ENCODE data around the gene LINS1. TPM values are rescaled to one million over a fixed set of nuclear protein-coding genes. Genes with fewer than 3 reads are reported as not detected.

The LINS1 gene
- total and polyA plus RNA-seq, 2 donors (not counting 1 experiment from before 2014, with no cell fraction given) = 14.3 to 46.4 TPM

DNA sequence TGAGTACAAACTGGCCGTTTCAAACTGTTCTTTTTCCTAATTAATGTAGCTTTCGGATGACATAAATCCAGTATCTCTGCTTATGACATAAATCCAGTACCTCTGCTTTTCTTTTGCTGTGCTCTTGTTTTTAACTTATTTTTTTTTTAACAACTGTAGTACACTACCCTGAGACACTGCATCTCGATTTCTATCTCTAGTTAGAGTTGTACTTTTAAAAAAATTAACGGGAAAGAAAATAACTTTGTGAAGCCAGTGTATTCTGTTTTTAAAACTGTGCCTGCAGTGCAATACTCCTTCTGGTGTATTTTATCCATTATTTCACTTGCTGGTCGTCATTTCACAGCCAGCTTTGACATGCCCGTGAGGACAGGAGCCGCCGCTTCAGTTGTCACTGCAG is 47.0 kb upstream of the LINS1 start:
- Histone ChIP-seq H3K4me3 (ENCODE audit: control extremely low read depth in 1 of 5, extremely low read depth in 1 of 5, insufficient read depth in 1 of 5, low read depth in 2 of 5, low read length in 4 of 5) (no peak overlapping the region), H3K36me3 (replicated peaks in 1 of 2; ENCODE audit: control extremely low read depth in 1 of 2, control insufficient read depth in 1 of 2, extremely low read depth in 1 of 2, insufficient read depth in 2 of 2, low read length in 1 of 2) (peaks cover 4 to 9% of the 10 kb centered on the region in 2 experiments), H4K20me1 (ENCODE audit: control insufficient read depth, insufficient read depth, low read length, poor library complexity, severe bottlenecking) (peaks cover 15% of the 10 kb centered on the region), H3K9me3 (ENCODE audit: control extremely low read depth in 1 of 3, control insufficient read depth in 2 of 3, insufficient read depth in 1 of 3, low read length in 2 of 3) (no peaks in the 10 kb centered on the region), H3K27me3 (replicated peaks in 1 of 4; ENCODE audit: control extremely low read depth in 1 of 4, control insufficient read depth in 3 of 4, insufficient read depth in 4 of 4, low read length in 3 of 4) (no peaks in the 10 kb centered on the region), H3K27ac (ENCODE audit: low read length in 2 of 2) (no peak overlapping the region), H3K4me2 (replicated peaks; ENCODE audit: low read depth, low read length, poor library complexity, severe bottlenecking) (no peak overlapping the region), H3K4me1 (ENCODE audit: control insufficient read depth in 2 of 2, insufficient read depth in 2 of 2, low read length in 2 of 2) (no peaks in the 10 kb centered on the region), H2AFZ (ENCODE audit: insufficient read depth, low read depth, low read length, poor library complexity, severe bottlenecking) (no peak overlapping the region), H3K79me2 (ENCODE audit: control insufficient read depth, insufficient read depth, low read length) (no peaks in the 10 kb centered on the region), H3K9ac (ENCODE audit: low read length) (no peak overlapping the region)
- Mint-ChIP-seq H3K4me3 (no peak overlapping the region), H3K27ac (no peak overlapping the region), H3K4me1 (peaks cover 8% of the 10 kb centered on the region), H3K27me3 (no peaks in the 10 kb centered on the region), H3K9me3 (ENCODE audit: insufficient read depth) (no peaks in the 10 kb centered on the region)
- ATAC-seq (ENCODE audit: low read depth) = no peak
- intact Hi-C loops (cut with micrococcal nuclease) = no loop called here
- 97% methylated on average over 5 of the region's 8 CpGs for WGBS (ENCODE audit: insufficient coverage)
- ChIA-PET CTCF (no interaction called here), POLR2A (no interaction called here)
- no peak for DNase-seq
- no peak for TF ChIP-seq EZH2 (IDR thresholded peaks at IDR 0.05; ENCODE audit: borderline replicate concordance, insufficient read depth, low read depth, low read length, poor library complexity, severe bottlenecking)
- TF ChIP-seq, protein P1, sequence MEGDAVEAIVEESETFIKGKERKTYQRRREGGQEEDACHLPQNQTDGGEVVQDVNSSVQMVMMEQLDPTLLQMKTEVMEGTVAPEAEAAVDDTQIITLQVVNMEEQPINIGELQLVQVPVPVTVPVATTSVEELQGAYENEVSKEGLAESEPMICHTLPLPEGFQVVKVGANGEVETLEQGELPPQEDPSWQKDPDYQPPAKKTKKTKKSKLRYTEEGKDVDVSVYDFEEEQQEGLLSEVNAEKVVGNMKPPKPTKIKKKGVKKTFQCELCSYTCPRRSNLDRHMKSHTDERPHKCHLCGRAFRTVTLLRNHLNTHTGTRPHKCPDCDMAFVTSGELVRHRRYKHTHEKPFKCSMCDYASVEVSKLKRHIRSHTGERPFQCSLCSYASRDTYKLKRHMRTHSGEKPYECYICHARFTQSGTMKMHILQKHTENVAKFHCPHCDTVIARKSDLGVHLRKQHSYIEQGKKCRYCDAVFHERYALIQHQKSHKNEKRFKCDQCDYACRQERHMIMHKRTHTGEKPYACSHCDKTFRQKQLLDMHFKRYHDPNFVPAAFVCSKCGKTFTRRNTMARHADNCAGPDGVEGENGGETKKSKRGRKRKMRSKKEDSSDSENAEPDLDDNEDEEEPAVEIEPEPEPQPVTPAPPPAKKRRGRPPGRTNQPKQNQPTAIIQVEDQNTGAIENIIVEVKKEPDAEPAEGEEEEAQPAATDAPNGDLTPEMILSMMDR (IDR thresholded peaks at IDR 0.05) = no peak

DNA sequence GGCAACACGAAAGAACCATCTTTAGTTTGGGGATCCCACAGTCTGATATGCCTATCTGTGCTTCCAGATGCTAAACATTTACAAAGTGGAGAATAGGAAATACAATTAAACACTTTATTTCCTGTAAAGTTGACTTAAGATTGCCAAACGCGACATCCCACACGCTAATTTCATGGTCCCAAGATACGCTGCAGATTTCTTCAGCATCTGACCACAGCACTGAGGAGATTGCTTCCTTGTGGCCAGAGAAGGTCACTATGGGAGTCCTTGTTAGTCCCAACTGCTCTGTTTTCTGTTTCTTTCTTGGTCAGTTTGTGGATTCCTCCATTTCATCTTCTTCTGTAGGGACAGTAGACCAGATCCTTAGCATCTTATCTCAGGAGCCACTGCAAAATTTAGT is 43.7 kb upstream of the LINS1 start:
- peaks cover 26% of the 10 kb centered on the region for H3K79me2 ChIP-seq (ENCODE audit: control insufficient read depth, insufficient read depth, low read length)
- peaks cover 41% of the 10 kb centered on the region for H4K20me1 ChIP-seq (ENCODE audit: control insufficient read depth, insufficient read depth, low read length, poor library complexity, severe bottlenecking)
- no peak overlapping the region for H3K4me3 ChIP-seq (ENCODE audit: control extremely low read depth in 1 of 5, extremely low read depth in 1 of 5, insufficient read depth in 1 of 5, low read depth in 2 of 5, low read length in 4 of 5)
- H3K9me3 Mint-ChIP-seq (ENCODE audit: insufficient read depth) = no peaks in the 10 kb centered on the region
- H3K4me1 Mint-ChIP-seq = peaks cover 16% of the 10 kb centered on the region
- no peak overlapping the region for H2AFZ ChIP-seq (ENCODE audit: insufficient read depth, low read depth, low read length, poor library complexity, severe bottlenecking)
- intact Hi-C loops (cut with micrococcal nuclease) = no loop called here
- ChIA-PET CTCF (no interaction called here), POLR2A (no interaction called here)
- no peaks in the 10 kb centered on the region for H3K27me3 Mint-ChIP-seq
- H3K9me3 ChIP-seq (ENCODE audit: control extremely low read depth in 1 of 3, control insufficient read depth in 2 of 3, insufficient read depth in 1 of 3, low read length in 2 of 3) = no peaks in the 10 kb centered on the region
- no peak overlapping the region for H3K27ac ChIP-seq (ENCODE audit: low read length in 2 of 2)
- WGBS (ENCODE audit: insufficient coverage) = 95% methylated on average over 5 of the region's 5 CpGs
- H3K4me1 ChIP-seq (ENCODE audit: control insufficient read depth in 2 of 2, insufficient read depth in 2 of 2, low read length in 2 of 2) = no peaks in the 10 kb centered on the region
- TF ChIP-seq EZH2 (IDR thresholded peaks at IDR 0.05; ENCODE audit: borderline replicate concordance, insufficient read depth, low read depth, low read length, poor library complexity, severe bottlenecking) = no peak
- TF ChIP-seq, protein P1 (IDR thresholded peaks at IDR 0.05) = no peak
- DNase-seq (no peak), ATAC-seq (ENCODE audit: low read depth) (no peak)
- no peak overlapping the region for H3K9ac ChIP-seq (ENCODE audit: low read length)
- no peak overlapping the region for H3K4me2 ChIP-seq (replicated peaks; ENCODE audit: low read depth, low read length, poor library complexity, severe bottlenecking)
- H3K27me3 ChIP-seq (replicated peaks in 1 of 4; ENCODE audit: control extremely low read depth in 1 of 4, control insufficient read depth in 3 of 4, insufficient read depth in 4 of 4, low read length in 3 of 4) = no peaks in the 10 kb centered on the region
- peaks cover 1 to 17% of the 10 kb centered on the region in 2 experiments for H3K36me3 ChIP-seq (replicated peaks in 1 of 2; ENCODE audit: control extremely low read depth in 1 of 2, control insufficient read depth in 1 of 2, extremely low read depth in 1 of 2, insufficient read depth in 2 of 2, low read length in 1 of 2)
- no peak overlapping the region for H3K4me3 Mint-ChIP-seq
- no peak overlapping the region for H3K27ac Mint-ChIP-seq
